Measurements from ENCODE around the gene BANP. TPM values are rescaled to one million over a fixed set of nuclear protein-coding genes. Genes with fewer than 3 reads are reported as not detected.

Gene BANP
- total and polyA plus RNA-seq, 2 experiments from 2014 or later, result 26.7 to 27.9 TPM

DNA sequence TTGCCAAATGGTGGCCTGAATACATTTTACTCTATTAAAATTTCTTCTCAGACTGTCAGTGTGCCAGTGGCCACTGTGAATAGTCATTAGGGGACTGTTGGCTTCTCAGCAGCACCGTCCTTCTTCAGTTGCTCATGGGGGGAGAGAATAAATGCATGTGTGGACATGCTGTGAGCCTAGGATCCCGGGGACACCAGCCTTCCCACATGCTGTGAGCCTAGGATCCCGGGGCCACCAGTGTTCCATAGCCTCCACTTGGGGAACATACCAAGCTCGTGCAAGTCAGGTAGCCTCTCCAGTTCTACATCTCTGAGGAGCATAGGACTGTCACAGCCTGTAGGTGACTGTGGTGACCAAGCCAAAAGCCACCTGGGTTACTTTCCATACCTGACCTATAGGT, 51.5 kb downstream of the BANP start:
- Histone ChIP-seq H3K27me3 (no peaks in the 10 kb centered on the region), H3K9me3 (ENCODE audit: low read depth) (no peaks in the 10 kb centered on the region), H3K27ac (no peak overlapping the region), H3K36me3 (no peaks in the 10 kb centered on the region), H3K4me3 (no peak overlapping the region), H3K4me1 (ENCODE audit: low read depth) (no peaks in the 10 kb centered on the region)
- no peak for TF ChIP-seq CTCF (IDR thresholded peaks at IDR 0.05; ENCODE audit: low read depth, low read length)
- DNase-seq (ENCODE audit: low read depth in 1 of 2, low spot score in 1 of 2), result no peak

- no peak for TF ChIP-seq CTCF (IDR thresholded peaks at IDR 0.05; ENCODE audit: low read depth, low read length)
- no peak for DNase-seq (ENCODE audit: low read depth in 1 of 2, low spot score in 1 of 2)
- H3K36me3 ChIP-seq, result peaks cover 5% of the 10 kb centered on the region
- no peak overlapping the region for H3K27ac ChIP-seq
- H3K9me3 ChIP-seq (ENCODE audit: low read depth), result no peaks in the 10 kb centered on the region
- H3K27me3 ChIP-seq, result no peaks in the 10 kb centered on the region
- no peaks in the 10 kb centered on the region for H3K4me1 ChIP-seq (ENCODE audit: low read depth)
- H3K4me3 ChIP-seq, result no peak overlapping the region
Observed at GRCh38 chr16:88003316-88003715, 52.1 kb downstream of the BANP start.

DNA sequence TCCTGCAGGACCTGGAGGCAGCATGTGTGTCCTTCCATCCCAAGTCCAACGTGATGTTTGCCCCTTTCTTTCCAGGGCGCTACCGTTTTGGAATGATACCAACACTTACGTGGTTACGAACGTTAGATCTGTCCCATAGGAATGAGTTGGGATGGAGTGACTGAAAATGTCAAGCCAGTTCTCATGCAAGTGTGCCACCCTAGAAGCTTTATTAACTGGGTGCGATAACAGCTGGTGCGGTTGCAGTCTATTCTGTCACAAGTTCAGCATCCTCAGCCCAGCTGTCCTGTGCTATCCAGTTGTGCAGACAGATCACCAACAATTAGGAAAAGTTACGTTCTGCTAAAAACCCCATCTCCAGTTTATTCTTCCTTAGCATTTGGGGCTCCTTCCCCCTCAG, 52.5 kb downstream of the BANP start:
- Histone ChIP-seq H3K36me3 (peaks cover 6% of the 10 kb centered on the region), H3K4me3 (no peak overlapping the region), H3K9me3 (ENCODE audit: low read depth) (no peaks in the 10 kb centered on the region), H3K27ac (no peak overlapping the region), H3K27me3 (no peaks in the 10 kb centered on the region), H3K4me1 (ENCODE audit: low read depth) (no peaks in the 10 kb centered on the region)
- no peak for TF ChIP-seq CTCF (IDR thresholded peaks at IDR 0.05; ENCODE audit: low read depth, low read length)
- no peak for DNase-seq (ENCODE audit: low read depth in 1 of 2, low spot score in 1 of 2)

GRCh38 chr16:88004391-88004790, 53.2 kb downstream of the BANP start:
- H3K36me3 ChIP-seq, result peaks cover 6% of the 10 kb centered on the region
- TF ChIP-seq CTCF (IDR thresholded peaks at IDR 0.05; ENCODE audit: low read depth, low read length), result no peak
- H3K27ac ChIP-seq, result no peak overlapping the region
- H3K27me3 ChIP-seq, result no peaks in the 10 kb centered on the region
- H3K4me1 ChIP-seq (ENCODE audit: low read depth), result no peaks in the 10 kb centered on the region
- H3K9me3 ChIP-seq (ENCODE audit: low read depth), result no peaks in the 10 kb centered on the region
- DNase-seq (ENCODE audit: low read depth in 1 of 2, low spot score in 1 of 2), result no peak
- no peak overlapping the region for H3K4me3 ChIP-seq

DNA sequence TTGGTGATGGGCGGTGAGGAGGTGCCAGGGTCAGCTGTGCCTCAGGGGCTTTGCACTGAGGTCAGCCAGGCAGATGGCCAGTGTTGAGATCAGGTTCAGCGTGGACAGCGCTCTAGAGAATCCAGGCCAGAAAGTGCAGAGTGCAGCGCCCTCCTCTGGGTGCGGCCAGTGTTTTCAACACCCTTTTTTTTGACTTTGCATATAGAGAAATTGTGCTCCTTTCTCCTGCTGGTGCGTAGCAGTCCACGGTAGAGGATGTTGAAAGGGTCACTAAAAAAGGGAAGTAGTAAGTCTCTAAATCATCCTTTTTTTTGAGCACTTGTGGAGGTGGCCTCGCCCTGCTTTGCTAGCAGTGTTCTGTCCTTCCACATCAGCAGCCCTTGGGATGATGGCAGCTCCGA, 53.9 kb downstream of the BANP start:
- no peaks in the 10 kb centered on the region for H3K27me3 ChIP-seq
- H3K4me1 ChIP-seq (ENCODE audit: low read depth), result no peaks in the 10 kb centered on the region
- H3K9me3 ChIP-seq (ENCODE audit: low read depth), result no peaks in the 10 kb centered on the region
- DNase-seq (ENCODE audit: low read depth in 1 of 2, low spot score in 1 of 2), result peak in 1 of 2 donors; percentile 27
- H3K4me3 ChIP-seq, result no peak overlapping the region
- TF ChIP-seq CTCF (IDR thresholded peaks at IDR 0.05; ENCODE audit: low read depth, low read length), result no peak
- H3K27ac ChIP-seq, result no peak overlapping the region
- H3K36me3 ChIP-seq, result peaks cover 6% of the 10 kb centered on the region

DNA sequence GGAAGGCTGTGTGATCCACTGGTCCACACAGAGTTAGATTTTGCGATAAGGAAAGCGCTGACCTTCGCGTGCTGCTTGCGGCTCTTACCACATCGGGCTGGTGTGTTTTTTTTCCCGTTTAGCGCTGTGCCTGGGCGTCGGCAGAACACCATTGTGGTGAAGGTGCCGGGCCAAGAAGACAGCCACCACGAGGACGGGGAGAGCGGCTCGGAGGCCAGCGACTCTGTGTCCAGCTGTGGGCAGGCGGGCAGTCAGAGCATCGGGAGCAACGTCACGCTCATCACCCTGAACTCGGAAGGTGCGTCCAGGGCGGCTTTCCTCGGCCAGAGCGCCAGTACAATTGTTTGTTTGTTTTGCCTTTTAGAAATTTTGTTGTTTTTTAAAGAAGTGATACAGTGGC, 54.7 kb downstream of the BANP start:
- H3K36me3 ChIP-seq, result peaks cover 6% of the 10 kb centered on the region
- H3K9me3 ChIP-seq (ENCODE audit: low read depth), result no peaks in the 10 kb centered on the region
- no peak for TF ChIP-seq CTCF (IDR thresholded peaks at IDR 0.05; ENCODE audit: low read depth, low read length)
- no peak for DNase-seq (ENCODE audit: low read depth in 1 of 2, low spot score in 1 of 2)
- H3K4me3 ChIP-seq, result no peak overlapping the region
- no peaks in the 10 kb centered on the region for H3K4me1 ChIP-seq (ENCODE audit: low read depth)
- no peak overlapping the region for H3K27ac ChIP-seq
- H3K27me3 ChIP-seq, result no peaks in the 10 kb centered on the region

All from cardiac muscle cell (in vitro differentiated cells and primary cell).